ENCODE data around the gene MRPL49.

- no peak for TF ChIP-seq CTCF (IDR thresholded peaks at IDR 0.05; ENCODE audit: extremely low read depth in 1 of 2, insufficient read depth in 1 of 2, low read depth in 1 of 2, low read length in 2 of 2)
- TF ChIP-seq MAX (IDR thresholded peaks at IDR 0.05; ENCODE audit: insufficient read depth, insufficient read length): no peak
These were observed 17.5 kb upstream of the MRPL49 start for GRCh38 chr11:65104628-65105027.
